Ovary (tissue), 9 donors: ENCODE results near the gene XRCC5. TPM values are rescaled to one million over a fixed set of nuclear protein-coding genes. Genes with fewer than 3 reads are reported as not detected.

Experiments
- DNase-seq, 5 donors: peaks; one replicate each; pipeline ENCODE4 v3.0.0-alpha.2; 2019 to 2020
- H3K27ac ChIP-seq, 2 donors: fragments of 200-600 bp; one replicate each; pipeline versions ENCODE4 v1.5.1 to v1.8.0; 2019 to 2022
- H3K27me3 ChIP-seq: fragments of 200-600 bp; one replicate; pipeline ENCODE4 v1.8.0; 2022
- H3K36me3 ChIP-seq: fragments of 200-600 bp; sonication (generic); one replicate; pipeline ENCODE4 v1.5.1; 2019
- H3K4me1 ChIP-seq: one replicate; pipeline ENCODE4 v1.8.1; 2013; ENCODE audit warnings: mild to moderate bottlenecking, moderate library complexity; ENCODE audit not compliant: insufficient read depth
- H3K4me3 ChIP-seq: fragments of 200-600 bp; sonication (generic); one replicate; pipeline ENCODE4 v1.5.1; 2017
- H3K9me3 ChIP-seq, 2 donors: fragments of 200-600 bp in 1 of 2; sonication (generic) in 1 of 2; one replicate each; pipeline versions ENCODE4 v1.5.1 to v1.8.1; 2013 to 2019; ENCODE audit warnings: mild to moderate bottlenecking in 1 of 2, moderate library complexity in 1 of 2
- CTCF ChIP-seq, 3 donors: fragments of 450-650 bp in 2 of 3; fragments of 200-600 bp in 1 of 3; IDR thresholded peaks; one replicate each; pipeline versions ENCODE4 v1.5.1 to v1.8.0; 2016 to 2022; ENCODE audit warnings: antibody characterized with exemption in 3 of 3, mild to moderate bottlenecking in 1 of 3
- EP300 ChIP-seq: sonication (generic); formaldehyde crosslinking; IDR thresholded peaks from one replicate; pipeline ENCODE4 v1.6.1; 2017; ENCODE audit warnings: antibody characterized with exemption
- POLR2A ChIP-seq: fragments of 450-650 bp; IDR thresholded peaks from one replicate; pipeline ENCODE4 v1.6.1; 2017; ENCODE audit warnings: antibody characterized with exemption, mild to moderate bottlenecking, moderate library complexity
- whole genome bisulfite sequencing, 3 donors: extraction: QIAGEN DNeasy Blood & Tissue Kit in 1 of 3; methylation state at CpG; one replicate each; pipeline versions ENCODE4 v1.1.5 to v1.1.7; 2013 to 2017; 5-methylcytosine and 5-hydroxymethylcytosine counted together
- intact Hi-C, 4 donors: fragments of 100-400 bp; cut with DNase I; formaldehyde crosslinking; loops; one replicate each; pipeline versions ENCODE4 v1.11.0 to v1.15.1; 2022 to 2023
- polyA plus RNA-seq, 2 donors: library from polyadenylated mRNA; stranded (reverse); fragments of 200-250 nt in 1 of 2; fragments of 350-450 nt in 1 of 2; fragmentation: Illumina TruSeq in 1 of 2; extraction: RNeasy Lipid Tissue Mini Kit (QIAGEN cat#74804) in 1 of 2; gene quantifications; one replicate each; pipeline ENCODE4 v1.2.3, GENCODE V29; 2013 to 2014
- total RNA-seq, 7 donors: library from RNA; depleted of rRNA in 2 of 7; stranded (reverse); fragments of >200 nt in 2 of 7; fragmentation: NEBNext Ultra II Directional in 3 of 7; extraction: Animal tissue kit (Norgen Biotek cat#: 25700) in 3 of 7; gene quantifications; one replicate each; pipeline versions ENCODE4 v1.1.0 to v1.2.4, GENCODE V29; 2016 to 2023
- donor health status: DM: no; HTN: no; CAD: no; lungs with moderate emphysema.
- donor health status: DM: no; HTN: no; CAD: no.
- donor health status: Bipolar disorder and iron deficiency.
- donor health status: DM: yes; HTN: yes; CAD: no.
- donor health status: DM: no; HTN: no; CAD: no.
- donor health status: DM: yes; HTN: yes; CAD: no.

Gene XRCC5
- total and polyA plus RNA-seq, 9 donors: 109 to 223 (median 206) TPM

- WGBS, 3 donors: 89 to 91% (median 89%) methylated on average over 11 of the region's 11 CpGs
- TF ChIP-seq EP300 (no peak), CTCF (IDR thresholded peaks at IDR 0.05) (no peak), POLR2A (no peak)
- Histone ChIP-seq H3K27ac (no peak overlapping the region), H3K36me3 (no peaks in the 10 kb centered on the region), H3K4me3 (no peak overlapping the region), H3K4me1 (peaks cover 6% of the 10 kb centered on the region), H3K9me3 (no peaks in the 10 kb centered on the region), H3K27me3 (no peaks in the 10 kb centered on the region)
- no peak for DNase-seq
- intact Hi-C loops: no loop called here
These were observed 25.5 kb upstream of the XRCC5 start for GRCh38 chr2:216083464-216084281.

GRCh38 chr2:216084547-216084946, 24.6 kb upstream of the XRCC5 start:
- Histone ChIP-seq H3K27me3 (no peaks in the 10 kb centered on the region), H3K4me3 (no peak overlapping the region), H3K9me3 (no peaks in the 10 kb centered on the region), H3K27ac (no peak overlapping the region), H3K4me1 (peaks cover 6% of the 10 kb centered on the region), H3K36me3 (no peaks in the 10 kb centered on the region)
- TF ChIP-seq POLR2A (no peak), CTCF (IDR thresholded peaks at IDR 0.05) (no peak), EP300 (no peak)
- no peak for DNase-seq
- 80 to 82% (median 81%) methylated on average over 3 of the region's 3 CpGs for WGBS, 3 donors
- intact Hi-C loops: no loop called here

- no peak overlapping the region for H3K4me3 ChIP-seq
- intact Hi-C loops: no loop called here
- DNase-seq: no peak
- TF ChIP-seq CTCF (IDR thresholded peaks at IDR 0.05) (no peak), EP300 (no peak), POLR2A (no peak)
- peaks cover 1% of the 10 kb centered on the region for H3K4me1 ChIP-seq
- no peaks in the 10 kb centered on the region for H3K36me3 ChIP-seq
- 92 to 96% (median 92%) methylated on average over 2 of the region's 2 CpGs for WGBS, 3 donors
- H3K27me3 ChIP-seq: no peaks in the 10 kb centered on the region
- H3K27ac ChIP-seq: no peak overlapping the region
- H3K9me3 ChIP-seq: no peaks in the 10 kb centered on the region
These were observed 22.8 kb upstream of the XRCC5 start for GRCh38 chr2:216086207-216086893.

GRCh38 chr2:216090369-216090786, 18.8 kb upstream of the XRCC5 start:
- H3K4me3 ChIP-seq: no peak overlapping the region
- DNase-seq: no peak
- no peaks in the 10 kb centered on the region for H3K4me1 ChIP-seq
- no peaks in the 10 kb centered on the region for H3K36me3 ChIP-seq
- no peaks in the 10 kb centered on the region for H3K9me3 ChIP-seq
- intact Hi-C loops: no loop called here
- no peak for TF ChIP-seq CTCF (IDR thresholded peaks at IDR 0.05)
- no peak for TF ChIP-seq EP300
- no peak for TF ChIP-seq POLR2A
- 83 to 93% (median 92%) methylated on average over 1 of the region's 1 CpG for WGBS, 3 donors
- no peak overlapping the region for H3K27ac ChIP-seq
- H3K27me3 ChIP-seq: no peaks in the 10 kb centered on the region
